Astrocyte of the spinal cord (primary cell): ENCODE measurements around the gene CHRM3.
A peak's percentile ranks its signal among the peaks of the same experiment; 100 is the strongest.

Experiments used
- DNase-seq: peaks from one replicate; pipeline ENCODE4 v3.0.0; 2011; ENCODE audit warnings: low read depth, low spot score
- H3K4me3 ChIP-seq: 2 replicates; pipeline ENCODE4 v1.5.1; 2011; ENCODE audit warnings: low read depth, mild to moderate bottlenecking, low read length, moderate library complexity
- in situ Hi-C: cut with HindIII; loops from 2 replicates; pipeline ENCODE4 v1.10.0; 2017; ENCODE audit warnings: low sequenced_read_pairs
- TF ChIP-seq, protein P1 (sequence below): IDR thresholded peaks from 2 replicates; pipeline ENCODE4 v1.5.1; 2012; ENCODE audit warnings: low read depth, mild to moderate bottlenecking, low read length, inconsistent platforms

CHRM3 gene

DNA sequence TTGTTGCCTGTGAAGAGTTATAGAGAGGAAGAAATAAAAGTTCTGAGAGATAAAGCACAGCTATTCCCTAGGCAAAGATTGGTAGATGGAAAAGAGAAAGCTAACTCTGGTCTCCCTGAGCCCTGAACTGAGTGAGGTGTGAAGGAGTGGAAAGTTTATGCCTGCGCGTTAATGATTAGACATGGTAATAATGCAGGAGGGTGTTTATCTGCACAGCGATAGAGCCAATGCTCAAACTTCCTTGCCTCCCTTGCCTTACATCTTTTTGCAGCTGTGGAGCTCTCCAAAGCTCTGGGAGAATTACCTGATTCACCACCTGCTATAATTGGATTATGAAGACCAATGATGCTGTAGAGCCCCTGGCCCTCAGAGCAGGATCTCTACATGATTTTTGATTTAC, 32.8 kb upstream of the CHRM3 start:
- H3K4me3 ChIP-seq = no peak overlapping the region
- no peak for DNase-seq
- in situ Hi-C loops = no loop called here
- TF ChIP-seq, protein P1, sequence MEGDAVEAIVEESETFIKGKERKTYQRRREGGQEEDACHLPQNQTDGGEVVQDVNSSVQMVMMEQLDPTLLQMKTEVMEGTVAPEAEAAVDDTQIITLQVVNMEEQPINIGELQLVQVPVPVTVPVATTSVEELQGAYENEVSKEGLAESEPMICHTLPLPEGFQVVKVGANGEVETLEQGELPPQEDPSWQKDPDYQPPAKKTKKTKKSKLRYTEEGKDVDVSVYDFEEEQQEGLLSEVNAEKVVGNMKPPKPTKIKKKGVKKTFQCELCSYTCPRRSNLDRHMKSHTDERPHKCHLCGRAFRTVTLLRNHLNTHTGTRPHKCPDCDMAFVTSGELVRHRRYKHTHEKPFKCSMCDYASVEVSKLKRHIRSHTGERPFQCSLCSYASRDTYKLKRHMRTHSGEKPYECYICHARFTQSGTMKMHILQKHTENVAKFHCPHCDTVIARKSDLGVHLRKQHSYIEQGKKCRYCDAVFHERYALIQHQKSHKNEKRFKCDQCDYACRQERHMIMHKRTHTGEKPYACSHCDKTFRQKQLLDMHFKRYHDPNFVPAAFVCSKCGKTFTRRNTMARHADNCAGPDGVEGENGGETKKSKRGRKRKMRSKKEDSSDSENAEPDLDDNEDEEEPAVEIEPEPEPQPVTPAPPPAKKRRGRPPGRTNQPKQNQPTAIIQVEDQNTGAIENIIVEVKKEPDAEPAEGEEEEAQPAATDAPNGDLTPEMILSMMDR = no peak

DNA sequence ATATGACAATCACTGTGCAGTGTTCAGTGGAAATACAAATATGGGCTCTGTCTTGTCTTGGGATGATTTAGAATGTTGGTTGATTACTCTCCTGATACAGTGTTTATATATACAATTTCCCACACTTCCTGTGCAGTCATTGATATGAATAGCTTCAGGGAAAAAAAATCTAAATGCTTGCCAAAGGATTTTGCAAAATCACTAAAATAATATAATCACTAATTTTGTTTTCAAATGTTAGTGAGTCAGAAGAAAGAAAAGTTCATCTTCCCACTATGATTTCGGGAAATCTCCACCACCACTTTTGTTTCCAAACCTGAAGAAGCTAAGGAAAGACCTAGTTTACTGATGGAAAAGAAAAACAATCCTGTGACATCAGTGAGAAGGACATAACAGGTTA, 32.1 kb upstream of the CHRM3 start:
- TF ChIP-seq, protein P1 = no peak
- in situ Hi-C loops = no loop called here
- no peak for DNase-seq
- no peak overlapping the region for H3K4me3 ChIP-seq

DNA sequence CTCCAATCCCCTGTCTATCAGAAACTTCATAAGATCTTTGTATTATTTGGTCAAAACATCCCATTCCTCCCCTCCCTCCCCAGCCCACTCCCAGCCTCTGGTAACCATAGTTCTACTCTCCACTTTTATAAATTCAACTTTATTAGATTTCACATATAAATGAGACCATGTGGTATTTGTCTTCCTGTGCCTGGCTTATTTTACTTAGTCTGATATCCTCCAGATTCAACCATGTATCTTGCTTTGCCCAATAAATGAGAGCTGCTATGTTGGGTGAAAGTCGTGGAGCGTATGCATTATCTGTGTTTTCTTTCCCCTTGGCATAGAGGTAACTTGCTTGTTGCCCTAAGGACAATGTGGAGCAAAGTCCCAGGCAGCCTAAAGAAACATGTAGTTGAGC, 28.5 kb upstream of the CHRM3 start:
- no peak for DNase-seq
- H3K4me3 ChIP-seq = no peak overlapping the region
- TF ChIP-seq, protein P1 = no peak
- in situ Hi-C loops = no loop called here

DNA sequence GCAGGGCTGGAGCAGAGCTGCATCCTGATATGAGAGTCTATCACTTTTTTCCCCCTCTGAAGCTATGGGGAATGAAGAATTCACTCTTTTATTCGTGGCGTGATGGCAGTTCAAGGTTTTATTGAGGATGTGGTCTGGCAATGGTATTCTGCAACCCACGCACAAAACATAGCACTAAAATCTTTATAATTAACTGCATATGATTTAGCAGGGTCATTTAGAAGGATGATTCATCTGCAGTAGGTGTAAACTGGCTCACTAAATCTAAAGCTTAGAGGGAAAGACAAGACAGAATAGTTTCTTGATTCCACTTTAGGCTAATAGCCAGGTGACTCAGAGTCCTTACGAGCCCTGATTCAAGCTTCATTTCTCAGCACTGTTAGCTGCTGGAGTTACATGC, 25.0 kb upstream of the CHRM3 start:
- peak; percentile 75 for DNase-seq
- no peak overlapping the region for H3K4me3 ChIP-seq
- in situ Hi-C loops = no loop called here
- TF ChIP-seq, protein P1 = no peak

DNA sequence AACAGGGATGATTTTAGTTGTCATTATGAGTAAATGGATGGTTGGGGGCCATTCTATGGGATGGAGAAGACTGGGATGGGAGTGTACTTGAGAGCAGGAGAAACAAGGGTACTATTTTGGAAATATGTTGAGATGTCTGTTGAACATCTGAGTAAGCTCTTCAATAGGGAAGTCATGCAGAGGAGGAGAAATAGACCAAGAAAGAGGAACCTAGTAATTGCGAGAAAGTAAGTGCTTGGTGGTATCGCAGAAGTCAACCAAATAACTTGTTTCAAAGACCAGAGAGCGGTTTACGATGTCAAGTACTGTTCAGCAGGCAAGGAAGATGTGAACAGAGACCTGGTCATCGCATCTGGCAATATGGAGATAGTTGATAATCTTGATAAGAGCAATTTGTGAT, 22.4 kb upstream of the CHRM3 start:
- TF ChIP-seq, protein P1 = no peak
- in situ Hi-C loops = no loop called here
- no peak overlapping the region for H3K4me3 ChIP-seq

DNA sequence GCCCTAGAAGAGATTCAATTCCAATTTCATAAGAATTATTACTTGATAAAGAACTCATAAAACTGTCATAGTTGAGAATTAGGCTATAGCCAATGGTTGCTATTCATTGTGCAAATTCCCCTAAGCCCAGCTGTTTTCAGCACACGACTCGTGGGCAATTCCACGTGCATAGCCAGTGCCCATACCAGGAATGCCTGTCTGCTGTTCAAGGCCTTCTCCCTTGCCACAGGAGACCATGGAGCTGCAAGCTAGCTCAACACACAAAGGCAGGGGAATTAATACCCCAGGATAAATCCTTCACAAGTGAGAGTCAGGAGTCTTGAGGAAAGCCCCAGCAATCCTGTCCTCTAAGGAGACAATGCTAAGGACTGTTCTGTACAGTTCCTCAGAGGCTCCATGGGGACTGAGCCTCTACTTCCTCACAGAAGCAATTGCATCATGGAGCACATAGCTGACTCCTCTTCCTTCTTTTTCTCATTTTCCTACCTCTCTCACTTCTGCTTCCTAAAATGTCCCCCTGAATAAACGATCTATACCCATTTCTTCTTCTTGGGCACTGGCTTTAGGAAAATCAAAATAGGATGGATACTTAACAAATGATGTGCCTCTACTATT, 19.1 kb upstream of the CHRM3 start:
- TF ChIP-seq, protein P1 = no peak
- H3K4me3 ChIP-seq = no peak overlapping the region
- no peak for DNase-seq
- in situ Hi-C loops = no loop called here

More for the DNA sequence above, 22.4 kb upstream of the CHRM3 start:
- no peak for DNase-seq
